Stimulated activated CD8-positive, alpha-beta memory T cell treated with anti-CD3 and anti-CD28 coated beads, Interleukin-4, amount 100 ng/mL, for 24 hours (primary cell): ENCODE measurements around the gene ONECUT2.

ENCODE experiments used
- DNase-seq: peaks from one replicate; pipeline ENCODE4 v3.0.0-alpha.2; 2020; ENCODE audit warnings: low read depth

The ONECUT2 gene

DNA sequence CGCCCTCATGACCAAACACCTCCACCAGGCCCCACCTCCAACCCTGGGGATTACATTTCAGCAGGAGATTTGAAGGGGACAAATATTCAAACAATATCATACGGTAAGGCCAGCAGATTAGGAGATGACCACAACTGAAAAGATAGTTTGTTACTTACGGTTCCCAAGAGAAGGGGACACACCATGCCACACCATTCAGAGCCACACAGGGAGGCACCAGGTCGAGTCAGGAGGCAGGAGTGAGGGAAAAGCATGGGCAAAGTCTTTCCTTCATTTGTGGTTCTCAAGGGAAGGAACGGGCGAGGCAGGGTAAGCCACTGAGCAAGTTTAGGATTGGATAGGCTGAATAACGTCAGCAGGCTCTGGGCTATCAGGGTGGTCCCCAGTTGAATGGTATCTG is 94.0 kb downstream of the ONECUT2 start:
- DNase-seq: no peak

DNA sequence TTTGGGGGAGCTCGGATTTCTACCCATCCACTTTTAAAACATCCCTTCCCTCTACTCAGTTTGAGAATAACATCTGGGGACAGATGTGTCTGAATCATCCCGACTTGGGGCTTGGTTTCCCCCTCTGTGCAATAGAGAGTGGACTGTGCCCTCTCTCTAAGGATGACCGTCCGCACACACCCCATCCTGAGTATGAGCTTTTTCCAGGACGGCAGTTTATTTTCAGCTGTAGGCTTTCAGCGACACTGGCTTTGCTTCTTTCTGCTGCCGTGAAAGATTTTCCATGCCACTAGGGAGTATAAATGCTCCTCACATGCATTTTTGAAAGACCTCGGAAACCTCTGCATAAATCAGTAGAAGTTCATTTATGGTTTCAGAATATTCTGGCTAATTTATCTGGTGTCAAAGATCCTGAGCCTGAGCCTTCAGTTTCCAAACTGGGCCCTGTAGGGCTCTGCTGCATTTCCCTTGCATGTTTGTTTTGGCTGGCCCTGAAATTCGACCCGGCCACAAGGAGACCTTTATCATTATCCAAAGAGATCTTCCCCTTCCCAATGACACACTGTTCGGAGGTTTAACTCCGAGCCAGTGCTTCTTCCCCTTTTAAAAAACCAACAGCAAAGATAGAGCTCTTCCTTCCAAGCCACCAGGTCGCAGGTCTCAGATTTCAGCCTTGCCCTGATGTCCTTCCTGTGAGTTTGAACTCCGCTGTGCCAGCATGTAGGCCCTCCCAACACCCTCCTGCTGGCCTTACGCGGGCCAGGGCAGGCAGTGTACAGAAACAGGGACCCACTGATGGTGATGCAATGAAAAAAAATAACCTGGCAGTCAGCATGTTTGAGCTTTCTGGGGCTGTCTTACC is 98.1 kb downstream of the ONECUT2 start:
- DNase-seq: no peak

DNA sequence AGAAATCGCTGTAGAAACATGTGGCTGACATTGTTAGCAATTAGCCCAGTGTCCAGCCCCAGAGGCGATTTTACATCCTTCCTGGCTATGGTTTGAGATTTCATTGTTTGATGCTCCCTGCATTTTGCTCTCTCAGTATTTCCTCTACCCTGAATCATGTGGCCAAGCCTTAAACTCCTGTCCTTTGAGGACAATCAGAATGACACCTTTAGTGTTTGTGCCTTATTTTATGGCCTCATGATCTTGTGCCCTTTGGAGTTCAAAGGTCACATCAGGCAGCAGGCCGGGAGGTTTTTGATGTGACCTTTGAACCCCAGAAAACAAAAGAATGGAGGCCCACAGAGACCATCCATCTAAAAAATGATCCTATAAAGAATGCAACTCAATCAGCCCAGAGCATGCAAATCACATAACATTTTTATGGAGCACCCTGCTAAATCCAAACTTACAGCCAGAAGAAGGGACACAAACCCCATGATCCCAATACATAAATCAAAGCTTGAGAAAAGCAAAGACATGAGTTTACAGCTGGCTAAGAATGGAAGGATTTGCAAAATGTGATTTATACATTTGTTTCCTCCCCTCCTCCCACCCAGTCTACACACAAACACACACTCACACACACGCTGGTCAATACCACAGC is 98.8 kb downstream of the ONECUT2 start:
- DNase-seq: no peak

- no peak for DNase-seq
Measured at GRCh38 chr18:57534511-57534909, 99.3 kb downstream of the ONECUT2 start.

GRCh38 chr18:57538614-57539013 is 103.4 kb downstream of the ONECUT2 start:
- no peak for DNase-seq

GRCh38 chr18:57539702-57540101 is 104.5 kb downstream of the ONECUT2 start:
- no peak for DNase-seq
